Measurements from ENCODE around the gene STARD3. TPM values are rescaled to one million over a fixed set of nuclear protein-coding genes. Genes with fewer than 3 reads are reported as not detected.

Gene STARD3
- polyA plus RNA-seq, 2 of the 4 experiments (the other 2 are of a cell fraction): 54.6 to 56.0 TPM

- CTCF ChIA-PET: interaction anchor here (0.8 to 58.8 kb wide), 6 partner anchors 9 to 49 kb away, joined by 3 to 1581 read pairs (median 4); partner anchors contain the start of genes PPP1R1B and STARD3
These were observed 39.4 kb upstream of the STARD3 start for GRCh38 chr17:39597372-39598046.

DNA sequence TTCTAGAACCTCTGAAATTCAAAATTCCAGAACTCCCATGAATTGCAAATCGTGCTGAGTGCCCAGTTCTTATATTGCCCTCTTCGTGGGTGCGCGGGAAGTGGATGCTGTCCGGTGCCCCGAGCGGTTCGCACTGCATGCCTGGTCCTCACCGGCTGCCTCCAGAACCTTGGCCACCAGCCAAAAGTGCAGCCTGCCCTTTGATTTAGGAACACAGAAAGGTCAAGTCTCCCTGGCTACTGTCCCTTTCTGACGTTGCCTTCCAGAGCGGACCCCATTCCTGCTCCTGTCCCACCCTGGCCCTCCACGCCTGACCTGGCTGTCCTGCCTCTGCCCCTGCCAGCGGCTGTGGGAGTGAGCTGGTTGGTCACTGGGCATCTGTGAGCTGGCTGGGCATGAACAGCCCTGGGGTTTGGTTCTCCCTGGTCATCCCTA, 38.9 kb upstream of the STARD3 start:
- Histone ChIP-seq H3K27ac (no peak overlapping the region), H3K9me3 (no peaks in the 10 kb centered on the region), H3K4me1 (peaks cover 13% of the 10 kb centered on the region), H3K4me3 (no peak overlapping the region), H3K4me2 (no peak overlapping the region)
- ATAC-seq (peak in 1 of 2 experiments; percentile 11; a peak in 1 of 6 replicates), FAIRE-seq (no peak), DNase-seq (ENCODE audit: low read depth in 1 of 2, low spot score in 1 of 2) (no peak)
- TF ChIP-seq HOXA7 (CRISPR knock-in tag; IDR thresholded peaks at IDR 0.05): no peak
- TF ChIP-seq RCOR1 (IDR thresholded peaks at IDR 0.05; ENCODE audit: low read depth, low read length): no peak
- TF ChIP-seq MYC (IDR thresholded peaks at IDR 0.05; ENCODE audit: borderline replicate concordance, low read length): no peak
- no peak for TF ChIP-seq SREBF2 (IDR thresholded peaks at IDR 0.05)
- TF ChIP-seq CEBPB (IDR thresholded peaks at IDR 0.05): no peak
- no peak for TF ChIP-seq NFE2L2 (conservative IDR thresholded peaks at IDR 0.05; ENCODE audit: low read length)
- TF ChIP-seq MAFK (IDR thresholded peaks at IDR 0.05; ENCODE audit: partially characterized antibody): no peak
- no peak for TF ChIP-seq TP53 (CRISPR knock-in tag; IDR thresholded peaks at IDR 0.05)
- no peak for TF ChIP-seq FOSL2 (IDR thresholded peaks at IDR 0.05)
- TF ChIP-seq FOSL2 (CRISPR knock-in tag; IDR thresholded peaks at IDR 0.05): no peak
- no peak for TF ChIP-seq CBX8 (IDR thresholded peaks at IDR 0.05)
- no peak for TF ChIP-seq PHF8 (IDR thresholded peaks at IDR 0.05; ENCODE audit: borderline replicate concordance, low read depth)
- TF ChIP-seq, protein P1, sequence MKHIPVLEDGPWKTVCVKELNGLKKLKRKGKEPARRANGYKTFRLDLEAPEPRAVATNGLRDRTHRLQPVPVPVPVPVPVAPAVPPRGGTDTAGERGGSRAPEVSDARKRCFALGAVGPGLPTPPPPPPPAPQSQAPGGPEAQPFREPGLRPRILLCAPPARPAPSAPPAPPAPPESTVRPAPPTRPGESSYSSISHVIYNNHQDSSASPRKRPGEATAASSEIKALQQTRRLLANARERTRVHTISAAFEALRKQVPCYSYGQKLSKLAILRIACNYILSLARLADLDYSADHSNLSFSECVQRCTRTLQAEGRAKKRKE (CRISPR knock-in tag; IDR thresholded peaks at IDR 0.05; ENCODE audit: low read depth): no peak
- no peak for TF ChIP-seq ZC3H11A (IDR thresholded peaks at IDR 0.05)
- no peak for TF ChIP-seq HOXB13 (CRISPR knock-in tag; IDR thresholded peaks at IDR 0.05; ENCODE audit: low read depth)
- TF ChIP-seq EHMT2 (IDR thresholded peaks at IDR 0.05; ENCODE audit: low read depth): no peak
- no peak for TF ChIP-seq JUNB (IDR thresholded peaks at IDR 0.05)
- TF ChIP-seq BCL3 (IDR thresholded peaks at IDR 0.05): no peak
- TF ChIP-seq HDAC2 (IDR thresholded peaks at IDR 0.05): no peak
- TF ChIP-seq, protein P2, sequence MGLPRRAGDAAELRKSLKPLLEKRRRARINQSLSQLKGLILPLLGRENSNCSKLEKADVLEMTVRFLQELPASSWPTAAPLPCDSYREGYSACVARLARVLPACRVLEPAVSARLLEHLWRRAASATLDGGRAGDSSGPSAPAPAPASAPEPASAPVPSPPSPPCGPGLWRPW (IDR thresholded peaks at IDR 0.05): no peak
- ChIA-PET POLR2A (no interaction called here), CTCF (interaction anchor here (0.5 to 58.8 kb wide), 8 partner anchors 9 to 423 kb away, joined by 3 to 1581 read pairs (median 3); partner anchors contain the start of genes PPP1R1B and STARD3)
- WGBS (ENCODE audit: missing lambda C conversion rate): 12% methylated on average over 13 of the region's 13 CpGs

More at GRCh38 chr17:39597372-39598046, 39.4 kb upstream of the STARD3 start:
- Histone ChIP-seq H3K4me3 (no peak overlapping the region), H3K4me2 (no peak overlapping the region), H3K27ac (no peak overlapping the region), H3K9me3 (no peaks in the 10 kb centered on the region), H3K4me1 (peaks cover 13% of the 10 kb centered on the region)
- DNase-seq (ENCODE audit: low read depth in 1 of 2, low spot score in 1 of 2): no peak
- no peak for TF ChIP-seq ZFP36 (IDR thresholded peaks at IDR 0.05; ENCODE audit: borderline replicate concordance, partially characterized antibody)
- TF ChIP-seq, protein P3, sequence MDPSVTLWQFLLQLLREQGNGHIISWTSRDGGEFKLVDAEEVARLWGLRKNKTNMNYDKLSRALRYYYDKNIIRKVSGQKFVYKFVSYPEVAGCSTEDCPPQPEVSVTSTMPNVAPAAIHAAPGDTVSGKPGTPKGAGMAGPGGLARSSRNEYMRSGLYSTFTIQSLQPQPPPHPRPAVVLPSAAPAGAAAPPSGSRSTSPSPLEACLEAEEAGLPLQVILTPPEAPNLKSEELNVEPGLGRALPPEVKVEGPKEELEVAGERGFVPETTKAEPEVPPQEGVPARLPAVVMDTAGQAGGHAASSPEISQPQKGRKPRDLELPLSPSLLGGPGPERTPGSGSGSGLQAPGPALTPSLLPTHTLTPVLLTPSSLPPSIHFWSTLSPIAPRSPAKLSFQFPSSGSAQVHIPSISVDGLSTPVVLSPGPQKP (IDR thresholded peaks at IDR 0.05; ENCODE audit: low read depth, low read length): no peak
- no peak for TF ChIP-seq CHD2 (IDR thresholded peaks at IDR 0.05; ENCODE audit: low read length, partially characterized antibody)
- TF ChIP-seq GATA3 (IDR thresholded peaks at IDR 0.05; ENCODE audit: borderline replicate concordance): no peak
- no peak for TF ChIP-seq HEYL (CRISPR knock-in tag; IDR thresholded peaks at IDR 0.05)
- TF ChIP-seq NFE2L2 (conservative IDR thresholded peaks at IDR 0.05; ENCODE audit: low read length): no peak
- no peak for TF ChIP-seq MAFK (IDR thresholded peaks at IDR 0.05; ENCODE audit: partially characterized antibody)
- TF ChIP-seq, protein P4, sequence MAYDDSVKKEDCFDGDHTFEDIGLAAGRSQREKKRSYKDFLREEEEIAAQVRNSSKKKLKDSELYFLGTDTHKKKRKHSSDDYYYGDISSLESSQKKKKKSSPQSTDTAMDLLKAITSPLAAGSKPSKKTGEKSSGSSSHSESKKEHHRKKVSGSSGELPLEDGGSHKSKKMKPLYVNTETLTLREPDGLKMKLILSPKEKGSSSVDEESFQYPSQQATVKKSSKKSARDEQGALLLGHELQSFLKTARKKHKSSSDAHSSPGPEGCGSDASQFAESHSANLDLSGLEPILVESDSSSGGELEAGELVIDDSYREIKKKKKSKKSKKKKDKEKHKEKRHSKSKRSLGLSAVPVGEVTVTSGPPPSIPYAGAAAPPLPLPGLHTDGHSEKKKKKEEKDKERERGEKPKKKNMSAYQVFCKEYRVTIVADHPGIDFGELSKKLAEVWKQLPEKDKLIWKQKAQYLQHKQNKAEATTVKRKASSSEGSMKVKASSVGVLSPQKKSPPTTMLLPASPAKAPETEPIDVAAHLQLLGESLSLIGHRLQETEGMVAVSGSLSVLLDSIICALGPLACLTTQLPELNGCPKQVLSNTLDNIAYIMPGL (CRISPR knock-in tag; IDR thresholded peaks at IDR 0.05; ENCODE audit: borderline replicate concordance): no peak
- TF ChIP-seq SMC3 (IDR thresholded peaks at IDR 0.05): no peak
- no peak for TF ChIP-seq MYC (IDR thresholded peaks at IDR 0.05; ENCODE audit: borderline replicate concordance, low read length)
- TF ChIP-seq CBX8 (IDR thresholded peaks at IDR 0.05): no peak
- no peak for TF ChIP-seq NPAS2 (CRISPR knock-in tag; IDR thresholded peaks at IDR 0.05; ENCODE audit: borderline replicate concordance)
- TF ChIP-seq HOXB5 (CRISPR knock-in tag; IDR thresholded peaks at IDR 0.05): no peak
- TF ChIP-seq, protein P5, sequence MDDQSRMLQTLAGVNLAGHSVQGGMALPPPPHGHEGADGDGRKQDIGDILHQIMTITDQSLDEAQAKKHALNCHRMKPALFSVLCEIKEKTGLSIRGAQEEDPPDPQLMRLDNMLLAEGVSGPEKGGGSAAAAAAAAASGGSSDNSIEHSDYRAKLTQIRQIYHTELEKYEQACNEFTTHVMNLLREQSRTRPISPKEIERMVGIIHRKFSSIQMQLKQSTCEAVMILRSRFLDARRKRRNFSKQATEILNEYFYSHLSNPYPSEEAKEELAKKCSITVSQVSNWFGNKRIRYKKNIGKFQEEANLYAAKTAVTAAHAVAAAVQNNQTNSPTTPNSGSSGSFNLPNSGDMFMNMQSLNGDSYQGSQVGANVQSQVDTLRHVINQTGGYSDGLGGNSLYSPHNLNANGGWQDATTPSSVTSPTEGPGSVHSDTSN (IDR thresholded peaks at IDR 0.05): no peak
- TF ChIP-seq JUNB (IDR thresholded peaks at IDR 0.05): no peak
- no peak for TF ChIP-seq KDM5A (IDR thresholded peaks at IDR 0.05)
- FAIRE-seq: no peak
- POLR2A ChIA-PET: no interaction called here
- peak in 1 of 2 experiments; percentile 8; a peak in 1 of 6 replicates for ATAC-seq
- WGBS (ENCODE audit: missing lambda C conversion rate): 21% methylated on average over 20 of the region's 22 CpGs
